ENCODE measurements around the gene MACROD1. TPM values are rescaled to one million over a fixed set of nuclear protein-coding genes. Genes with fewer than 3 reads are reported as not detected.

Gene MACROD1
- total RNA-seq, 3 donors from 2014 or later (not counting 1 experiment from before 2014, with no cell fraction given) = 0.73 to 3.3 (median 1.8) TPM

GRCh38 chr11:64146036-64146955 lies 19.6 kb downstream of the MACROD1 start:
- Mint-ChIP-seq H3K27me3 (ENCODE audit: low read depth in 2 of 2) (peaks cover 0 to 5% of the 10 kb centered on the region in 2 donors), H3K27ac (no peak overlapping the region), H3K4me1 (peaks cover 6 to 10% of the 10 kb centered on the region in 2 donors), H3K9me3 (no peaks in the 10 kb centered on the region), H3K4me3 (no peak overlapping the region), H3K36me3 (no peaks in the 10 kb centered on the region)
- Histone ChIP-seq H3K36me3 (ENCODE audit: control insufficient read depth, insufficient read depth, low read length) (no peaks in the 10 kb centered on the region), H3K27ac (ENCODE audit: low read length) (no peak overlapping the region), H3K4me1 (ENCODE audit: control insufficient read depth, insufficient read depth, low read length) (peaks cover 8% of the 10 kb centered on the region), H3K4me3 (ENCODE audit: low read length) (no peak overlapping the region), H3K27me3 (ENCODE audit: control insufficient read depth, insufficient read depth, low read length) (no peaks in the 10 kb centered on the region), H3K9me3 (ENCODE audit: control insufficient read depth, insufficient read depth, low read length) (no peaks in the 10 kb centered on the region)
- intact Hi-C loops (cut with micrococcal nuclease) = loop anchor here (5.0 to 10.0 kb wide), 2 partner anchors 229 to 1111 kb away; partner anchors contain the start of gene RCOR2
- TF ChIP-seq, protein P1, sequence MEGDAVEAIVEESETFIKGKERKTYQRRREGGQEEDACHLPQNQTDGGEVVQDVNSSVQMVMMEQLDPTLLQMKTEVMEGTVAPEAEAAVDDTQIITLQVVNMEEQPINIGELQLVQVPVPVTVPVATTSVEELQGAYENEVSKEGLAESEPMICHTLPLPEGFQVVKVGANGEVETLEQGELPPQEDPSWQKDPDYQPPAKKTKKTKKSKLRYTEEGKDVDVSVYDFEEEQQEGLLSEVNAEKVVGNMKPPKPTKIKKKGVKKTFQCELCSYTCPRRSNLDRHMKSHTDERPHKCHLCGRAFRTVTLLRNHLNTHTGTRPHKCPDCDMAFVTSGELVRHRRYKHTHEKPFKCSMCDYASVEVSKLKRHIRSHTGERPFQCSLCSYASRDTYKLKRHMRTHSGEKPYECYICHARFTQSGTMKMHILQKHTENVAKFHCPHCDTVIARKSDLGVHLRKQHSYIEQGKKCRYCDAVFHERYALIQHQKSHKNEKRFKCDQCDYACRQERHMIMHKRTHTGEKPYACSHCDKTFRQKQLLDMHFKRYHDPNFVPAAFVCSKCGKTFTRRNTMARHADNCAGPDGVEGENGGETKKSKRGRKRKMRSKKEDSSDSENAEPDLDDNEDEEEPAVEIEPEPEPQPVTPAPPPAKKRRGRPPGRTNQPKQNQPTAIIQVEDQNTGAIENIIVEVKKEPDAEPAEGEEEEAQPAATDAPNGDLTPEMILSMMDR (IDR thresholded peaks at IDR 0.05) = peak; percentile 61
- DNase-seq = peak; percentile 44 to 79
- WGBS (ENCODE audit: insufficient coverage) = 57% methylated on average over 21 of the region's 22 CpGs
- ATAC-seq = peak; percentile 73 to 85 (median 80)

GRCh38 chr11:64144587-64145472 lies 21.1 kb downstream of the MACROD1 start:
- Histone ChIP-seq H3K4me3 (ENCODE audit: low read length) (no peak overlapping the region), H3K27ac (ENCODE audit: low read length) (no peak overlapping the region), H3K4me1 (ENCODE audit: control insufficient read depth, insufficient read depth, low read length) (peaks cover 8% of the 10 kb centered on the region), H3K9me3 (ENCODE audit: control insufficient read depth, insufficient read depth, low read length) (no peaks in the 10 kb centered on the region), H3K36me3 (ENCODE audit: control insufficient read depth, insufficient read depth, low read length) (no peaks in the 10 kb centered on the region), H3K27me3 (ENCODE audit: control insufficient read depth, insufficient read depth, low read length) (no peaks in the 10 kb centered on the region)
- H3K27me3 Mint-ChIP-seq (ENCODE audit: low read depth in 2 of 2) = peaks cover 0 to 5% of the 10 kb centered on the region in 2 donors
- DNase-seq (no peak), ATAC-seq (no peak)
- H3K9me3 Mint-ChIP-seq = no peaks in the 10 kb centered on the region
- H3K27ac Mint-ChIP-seq = no peak overlapping the region
- 96% methylated on average over 41 of the region's 41 CpGs for WGBS (ENCODE audit: insufficient coverage)
- H3K4me1 Mint-ChIP-seq = peaks cover 6 to 10% of the 10 kb centered on the region in 2 donors
- intact Hi-C loops (cut with micrococcal nuclease) = loop anchor here (5.0 to 10.0 kb wide), 2 partner anchors 228 to 1110 kb away; partner anchors contain the start of gene RCOR2
- no peaks in the 10 kb centered on the region for H3K36me3 Mint-ChIP-seq
- H3K4me3 Mint-ChIP-seq = no peak overlapping the region
- TF ChIP-seq, protein P1 (IDR thresholded peaks at IDR 0.05) = no peak

GRCh38 chr11:64141081-64141783 lies 24.7 kb downstream of the MACROD1 start:
- TF ChIP-seq, protein P1 (IDR thresholded peaks at IDR 0.05) = no peak
- H3K4me1 ChIP-seq (ENCODE audit: control insufficient read depth, insufficient read depth, low read length) = peaks cover 8% of the 10 kb centered on the region
- Mint-ChIP-seq H3K27me3 (ENCODE audit: low read depth in 2 of 2) (no peaks in the 10 kb centered on the region), H3K36me3 (no peaks in the 10 kb centered on the region), H3K9me3 (no peaks in the 10 kb centered on the region), H3K4me3 (no peak overlapping the region), H3K4me1 (no peaks in the 10 kb centered on the region), H3K27ac (no peak overlapping the region)
- H3K27ac ChIP-seq (ENCODE audit: low read length) = no peak overlapping the region
- WGBS (ENCODE audit: insufficient coverage) = 91% methylated on average over 21 of the region's 21 CpGs
- H3K9me3 ChIP-seq (ENCODE audit: control insufficient read depth, insufficient read depth, low read length) = no peaks in the 10 kb centered on the region
- no peak overlapping the region for H3K4me3 ChIP-seq (ENCODE audit: low read length)
- H3K36me3 ChIP-seq (ENCODE audit: control insufficient read depth, insufficient read depth, low read length) = no peaks in the 10 kb centered on the region
- ATAC-seq (no peak), DNase-seq (no peak)
- H3K27me3 ChIP-seq (ENCODE audit: control insufficient read depth, insufficient read depth, low read length) = no peaks in the 10 kb centered on the region
- intact Hi-C loops (cut with micrococcal nuclease) = loop anchor here (10.0 kb wide), 1 partner anchor 1106 kb away; no protein-coding TSS in a partner anchor
